HG02610 (cell line): ENCODE data around the gene FHIT.
"Not testable (repeated sequence)": the region's sequence is repeated elsewhere in the genome, so short reads cannot be mapped to it uniquely, and the experiment has no call there.

Experiments
- ATAC-seq: cut with Tn5 transposase; IDR thresholded peaks from one replicate; pipeline ENCODE4 v1.9.1; 2021; ENCODE audit warnings: mild to moderate bottlenecking, moderate library complexity; ENCODE audit not compliant: unreplicated experiment

The FHIT gene

GRCh38 chr3:61065451-61066011 lies 185.7 kb downstream of the FHIT start:
- no peak for ATAC-seq

- no peak for ATAC-seq
Measured at GRCh38 chr3:61061092-61061723, 190.0 kb downstream of the FHIT start.

- ATAC-seq: no peak
Measured at GRCh38 chr3:61060411-61060861, 190.8 kb downstream of the FHIT start.

- ATAC-seq: no peak
Measured at GRCh38 chr3:61058836-61059235, 192.4 kb downstream of the FHIT start.

- no peak for ATAC-seq
Measured at GRCh38 chr3:61057464-61057863, 193.8 kb downstream of the FHIT start.

GRCh38 chr3:61055447-61055846 lies 195.8 kb downstream of the FHIT start:
- no peak for ATAC-seq

GRCh38 chr3:61053781-61054496 lies 197.3 kb downstream of the FHIT start:
- ATAC-seq: no peak

GRCh38 chr3:61052851-61053250 lies 198.4 kb downstream of the FHIT start:
- ATAC-seq: no peak

GRCh38 chr3:61051666-61052065 lies 199.6 kb downstream of the FHIT start:
- no peak for ATAC-seq

GRCh38 chr3:61045169-61045568 lies 206.1 kb downstream of the FHIT start:
- ATAC-seq: not testable (repeated sequence)

- no peak for ATAC-seq
Measured at GRCh38 chr3:61043156-61043555, 208.1 kb downstream of the FHIT start.

GRCh38 chr3:61040618-61041017 lies 210.6 kb downstream of the FHIT start:
- no peak for ATAC-seq

GRCh38 chr3:61035573-61035972 lies 215.7 kb downstream of the FHIT start:
- no peak for ATAC-seq

- ATAC-seq: no peak
Measured at GRCh38 chr3:61032991-61033390, 218.3 kb downstream of the FHIT start.

GRCh38 chr3:61031503-61031902 lies 219.7 kb downstream of the FHIT start:
- no peak for ATAC-seq

- no peak for ATAC-seq
Measured at GRCh38 chr3:61030469-61031035, 220.7 kb downstream of the FHIT start.

GRCh38 chr3:61029194-61029593 lies 222.1 kb downstream of the FHIT start:
- no peak for ATAC-seq

- no peak for ATAC-seq
Measured at GRCh38 chr3:61018807-61019206, 232.4 kb downstream of the FHIT start.

- ATAC-seq: not testable (repeated sequence)
Measured at GRCh38 chr3:61017028-61017427, 234.2 kb downstream of the FHIT start.

- no peak for ATAC-seq
Measured at GRCh38 chr3:61015859-61016258, 235.4 kb downstream of the FHIT start.

- no peak for ATAC-seq
Measured at GRCh38 chr3:61015408-61015807, 235.8 kb downstream of the FHIT start.

- no peak for ATAC-seq
Measured at GRCh38 chr3:61008998-61009380, 242.3 kb downstream of the FHIT start.
